HG03159 (cell line): Measurements from ENCODE around the gene PIBF1.
"Not testable (repeated sequence)": the region's sequence is repeated elsewhere in the genome, so short reads cannot be mapped to it uniquely, and the experiment has no call there.

Experiments
- ATAC-seq: cut with Tn5 transposase; IDR thresholded peaks from one replicate; pipeline ENCODE4 v1.9.1; 2021; ENCODE audit warnings: mild to moderate bottlenecking, moderate library complexity; ENCODE audit not compliant: unreplicated experiment

PIBF1 gene

GRCh38 chr13:72781451-72782439 is at the start of gene PIBF1, which contains the start of gene DIS3:
Gene PIBF1, plus strand, starts transcription at chr13:72782133. Its CDS starts 1,337 bp downstream, at chr13:72783470.
Gene DIS3, minus strand, starts transcription at chr13:72781900. Its CDS starts 68 bp downstream, at chr13:72781832.
- ATAC-seq: peak; percentile 98

DNA sequence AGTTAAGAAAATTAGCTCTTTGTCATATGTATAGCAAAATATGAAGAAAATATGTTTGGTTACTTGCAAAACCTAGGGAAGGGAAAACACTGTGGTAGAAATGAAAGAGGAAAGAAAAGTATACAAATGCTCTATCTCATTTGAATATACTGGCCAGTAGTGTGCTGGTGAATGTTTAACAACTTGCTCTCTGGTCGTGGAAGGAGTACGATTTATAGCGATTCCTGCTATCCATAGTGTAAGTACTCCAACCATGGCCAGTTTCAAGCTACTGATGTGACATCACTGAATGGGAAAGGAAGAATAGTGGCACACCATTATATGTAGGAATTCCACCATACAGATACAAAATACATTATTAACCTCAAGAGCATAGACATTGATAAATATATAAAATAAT is 44.9 kb upstream of the PIBF1 start:
- no peak for ATAC-seq

DNA sequence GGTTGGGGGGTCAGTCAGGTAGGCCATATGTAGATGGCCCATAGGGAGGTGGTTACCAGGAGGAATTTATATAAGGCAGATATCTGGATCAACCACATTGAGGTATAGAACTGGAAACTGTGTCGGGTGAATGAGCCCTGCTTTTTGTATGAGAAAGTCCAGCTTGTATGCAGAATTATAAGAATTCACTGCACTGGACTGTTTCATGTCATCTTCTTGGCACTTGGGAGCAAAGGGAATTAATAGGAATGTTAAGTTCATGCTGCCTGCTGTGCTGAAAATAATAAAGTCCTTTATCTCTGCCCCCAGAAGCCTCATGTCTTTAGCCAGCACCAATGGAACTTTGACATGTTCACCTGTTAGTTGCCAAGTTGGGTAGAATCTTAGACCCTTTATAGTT is 41.9 kb upstream of the PIBF1 start:
- no peak for ATAC-seq

GRCh38 chr13:72745260-72745659 is 36.7 kb upstream of the PIBF1 start:
- ATAC-seq: no peak

DNA sequence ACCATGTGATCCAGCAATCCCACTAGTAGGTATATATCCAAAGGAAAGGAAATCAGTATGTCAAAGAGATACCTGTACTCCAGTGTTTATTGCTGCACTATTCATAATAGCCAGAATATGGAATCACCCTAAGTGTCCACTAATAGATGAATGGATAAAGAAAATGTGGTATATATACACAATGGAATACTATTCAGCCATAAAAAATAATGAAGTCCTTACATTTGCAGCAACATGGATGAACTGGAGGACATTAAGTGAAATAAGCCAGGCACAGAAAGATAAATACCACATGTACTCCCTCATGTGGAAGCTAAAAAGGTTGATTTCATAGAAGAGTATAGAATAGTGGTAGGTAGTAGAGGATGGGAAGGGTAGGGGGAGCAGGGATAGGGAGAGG is 30.7 kb upstream of the PIBF1 start:
- no peak for ATAC-seq

DNA sequence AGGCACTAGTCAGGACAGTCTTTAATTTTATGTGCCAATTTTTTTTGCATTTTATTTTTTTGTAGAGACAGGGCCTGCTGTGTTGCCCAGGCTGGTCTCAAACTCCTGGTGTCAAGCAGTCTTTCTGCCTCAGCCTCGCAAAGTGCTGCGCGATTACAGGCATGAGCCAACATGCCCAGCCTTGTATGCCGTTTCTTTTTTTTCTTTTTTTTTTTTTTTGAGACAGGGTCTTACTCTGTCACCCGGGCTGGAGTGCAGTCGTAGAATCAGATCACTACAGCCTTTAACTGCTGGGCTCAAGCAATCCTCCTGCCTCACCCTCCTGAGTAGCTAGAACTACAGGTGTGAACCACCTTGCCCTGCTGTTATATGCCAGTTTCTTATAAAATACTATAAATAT is 27.8 kb upstream of the PIBF1 start:
- no peak for ATAC-seq

DNA sequence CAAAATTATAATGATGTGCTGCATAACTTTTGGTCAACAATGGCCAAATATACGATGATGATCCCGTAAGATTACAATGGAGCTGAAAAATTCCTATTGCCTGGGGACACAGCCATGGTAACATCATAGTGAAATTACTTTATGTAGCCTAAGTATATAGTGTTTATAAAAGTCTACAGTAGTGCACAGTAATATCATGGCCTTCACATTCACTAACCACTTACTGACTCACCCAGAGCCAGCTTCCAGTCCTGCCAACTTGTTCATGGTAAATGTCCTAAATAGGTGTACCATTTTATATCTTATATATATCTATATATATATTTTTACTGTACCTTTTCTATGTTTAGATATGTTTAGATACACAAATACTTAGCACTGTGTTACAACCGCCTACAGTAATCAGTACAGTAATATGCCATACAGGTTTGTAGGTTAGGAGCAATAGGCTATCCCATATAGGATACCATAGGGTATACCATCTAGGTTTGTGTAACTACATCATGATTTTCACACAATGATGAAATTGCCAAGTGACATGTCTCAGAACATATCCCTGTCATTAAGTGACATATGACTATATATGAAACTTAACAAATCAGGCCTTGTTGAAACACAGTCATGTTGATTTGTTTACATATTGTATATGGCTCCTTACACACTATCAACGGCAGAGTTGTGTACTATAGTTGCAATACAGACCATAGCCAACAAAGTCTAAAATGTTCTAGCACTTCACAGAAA is 24.0 kb upstream of the PIBF1 start:
- no peak for ATAC-seq

GRCh38 chr13:72760189-72760588 is 21.7 kb upstream of the PIBF1 start:
- ATAC-seq: no peak

GRCh38 chr13:72763411-72763810 is 18.5 kb upstream of the PIBF1 start:
- no peak for ATAC-seq

- ATAC-seq: no peak
Measured at GRCh38 chr13:72774019-72774418, 7.9 kb upstream of the PIBF1 start.

- no peak for ATAC-seq
Measured at GRCh38 chr13:72782717-72783116, 784 bp downstream of the PIBF1 start.

DNA sequence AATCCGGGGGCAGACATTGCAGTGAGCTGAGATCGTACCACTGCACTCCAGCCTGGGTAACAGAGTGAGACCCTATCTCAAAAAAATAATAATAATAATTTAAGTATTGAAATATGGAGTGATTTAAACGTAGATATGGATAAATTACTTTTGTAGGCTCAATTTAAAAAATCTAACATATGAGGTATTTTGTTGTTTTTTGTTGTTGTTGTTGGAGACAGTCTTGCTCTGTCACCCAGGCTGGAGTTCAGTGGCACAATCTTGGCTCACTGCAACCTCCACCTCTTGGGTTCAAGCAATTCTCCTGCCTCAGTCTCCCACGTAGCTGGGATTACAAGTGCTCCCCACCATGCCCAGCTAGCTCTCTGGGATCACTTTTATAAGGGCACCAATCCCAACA is 2.7 kb downstream of the PIBF1 start:
- not testable (repeated sequence) for ATAC-seq

GRCh38 chr13:72788831-72789230 is 6.9 kb downstream of the PIBF1 start:
- ATAC-seq: no peak

DNA sequence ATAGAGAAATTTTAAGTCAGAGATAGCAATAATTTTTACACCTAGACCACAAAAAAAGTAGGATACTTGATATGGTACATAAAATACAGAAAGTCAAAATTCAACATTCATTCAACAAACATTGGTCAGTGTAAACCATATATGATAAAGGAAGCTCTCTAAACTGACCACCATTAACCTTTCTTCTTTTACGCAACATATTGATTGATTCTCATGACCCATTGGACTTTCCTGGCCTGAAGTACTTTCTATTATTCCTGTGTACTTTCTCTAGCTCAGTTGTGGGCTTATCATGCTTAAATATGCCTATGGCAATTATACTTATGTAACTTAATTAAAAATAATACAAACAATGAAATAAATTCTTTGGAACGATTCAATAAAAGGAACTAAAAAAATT is 10.7 kb downstream of the PIBF1 start:
- no peak for ATAC-seq

DNA sequence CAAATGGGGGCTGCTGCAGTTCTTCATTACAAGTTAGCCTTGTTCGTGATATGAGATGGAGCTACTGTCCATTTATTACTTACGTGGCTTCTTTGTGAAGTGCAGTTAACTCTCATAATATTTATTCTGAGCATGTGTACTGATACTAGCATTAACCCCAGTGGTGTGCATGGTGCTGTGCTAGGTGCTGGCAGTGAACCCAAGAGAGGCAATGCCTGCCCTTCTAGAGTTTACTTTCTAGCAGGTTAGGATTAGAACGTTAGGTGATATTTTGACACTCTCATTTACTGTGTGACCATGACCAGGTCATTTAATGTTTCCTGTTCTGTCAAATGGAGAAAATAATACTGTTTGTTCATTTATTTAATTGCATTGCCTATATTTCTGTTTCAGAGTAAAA is 16.9 kb downstream of the PIBF1 start:
- ATAC-seq: no peak

DNA sequence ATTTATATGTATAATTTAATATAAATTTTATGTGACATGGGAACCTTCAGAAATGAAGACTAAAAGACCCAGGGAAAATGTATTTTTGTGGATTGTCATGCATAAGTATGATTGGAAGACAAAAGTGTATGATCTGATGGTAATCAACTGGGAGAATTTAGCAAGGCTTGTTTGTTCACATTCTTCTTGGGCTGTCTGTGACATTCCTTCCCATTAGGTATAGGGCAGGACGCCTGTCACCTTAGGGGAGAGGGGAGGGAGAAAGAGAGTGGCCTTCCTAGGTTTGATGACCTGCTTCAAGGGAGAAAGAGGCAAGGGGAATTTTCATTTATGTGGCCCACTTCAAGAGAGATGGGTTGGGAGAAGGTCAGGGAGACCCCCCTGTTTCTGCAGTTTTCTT is 22.4 kb downstream of the PIBF1 start:
- ATAC-seq: no peak

DNA sequence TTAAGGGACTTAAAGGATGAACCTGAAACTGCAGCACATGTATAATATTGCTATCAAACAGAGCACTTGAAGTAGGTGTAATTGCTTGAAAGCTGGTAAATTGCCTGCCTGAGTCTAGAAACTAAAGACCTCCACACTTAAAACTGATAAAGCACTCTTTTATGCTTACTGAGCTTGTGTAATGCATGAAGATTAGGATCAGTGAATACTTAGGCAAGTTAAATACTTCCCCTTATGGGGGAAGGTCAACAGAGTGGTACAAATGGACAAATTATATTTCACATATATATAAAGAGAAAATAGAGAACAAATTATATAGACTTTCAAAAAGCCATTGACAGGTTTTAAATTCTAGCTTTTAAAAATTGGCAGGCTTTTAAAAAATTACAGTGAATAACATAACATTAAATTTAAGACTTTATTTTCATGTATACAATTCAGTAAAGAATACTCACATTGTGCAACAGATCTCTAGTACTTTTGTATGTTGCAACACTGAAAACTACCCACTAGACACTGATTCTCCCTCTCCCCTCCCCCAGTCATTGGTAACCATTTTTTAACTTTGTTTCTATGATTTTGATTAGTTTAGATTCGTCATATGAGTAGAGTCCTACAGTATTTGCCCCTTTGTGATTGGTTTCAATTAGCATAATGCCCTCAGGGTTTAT is 23.9 kb downstream of the PIBF1 start:
- no peak for ATAC-seq

GRCh38 chr13:72806514-72806913 is 24.6 kb downstream of the PIBF1 start:
- ATAC-seq: not testable (repeated sequence)

GRCh38 chr13:72808917-72809500 is 27.1 kb downstream of the PIBF1 start:
- ATAC-seq: no peak

- ATAC-seq: no peak
Measured at GRCh38 chr13:72820156-72820897, 38.4 kb downstream of the PIBF1 start.
